GM11168 (cell line): ENCODE results near the gene SFXN3.

ENCODE experiments used
- in situ Hi-C: fragments of 300-500 bp; cut with MboI; formaldehyde crosslinking; loops from one replicate; pipeline ENCODE4 v1.12.0; 2022; ENCODE audit warnings: low sequenced_read_pairs; ENCODE audit not compliant: unreplicated experiment

The SFXN3 gene

DNA sequence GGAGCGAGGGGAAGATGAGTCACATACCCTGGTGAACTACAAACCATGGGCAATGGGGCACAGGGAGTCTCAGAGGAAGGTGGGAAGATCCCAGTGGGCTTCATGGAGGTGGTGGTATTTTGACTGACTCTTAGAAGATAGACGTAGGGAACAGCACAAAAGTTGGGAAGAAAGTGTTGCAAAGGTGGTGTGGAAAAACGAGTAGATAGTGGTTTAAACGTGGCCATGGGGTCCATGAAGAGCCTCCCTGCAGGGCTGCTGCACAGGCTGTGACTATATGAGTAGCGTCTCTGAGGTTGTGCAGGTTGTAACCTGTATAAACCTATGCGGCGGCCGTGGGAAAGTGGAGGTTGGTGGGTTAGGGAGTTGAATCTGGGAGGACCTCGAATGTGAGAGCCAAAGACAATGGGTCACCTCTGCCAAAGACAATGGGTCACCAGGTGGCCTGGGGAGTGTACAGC is 17.6 kb upstream of the SFXN3 start:
- in situ Hi-C loops, result no loop called here

DNA sequence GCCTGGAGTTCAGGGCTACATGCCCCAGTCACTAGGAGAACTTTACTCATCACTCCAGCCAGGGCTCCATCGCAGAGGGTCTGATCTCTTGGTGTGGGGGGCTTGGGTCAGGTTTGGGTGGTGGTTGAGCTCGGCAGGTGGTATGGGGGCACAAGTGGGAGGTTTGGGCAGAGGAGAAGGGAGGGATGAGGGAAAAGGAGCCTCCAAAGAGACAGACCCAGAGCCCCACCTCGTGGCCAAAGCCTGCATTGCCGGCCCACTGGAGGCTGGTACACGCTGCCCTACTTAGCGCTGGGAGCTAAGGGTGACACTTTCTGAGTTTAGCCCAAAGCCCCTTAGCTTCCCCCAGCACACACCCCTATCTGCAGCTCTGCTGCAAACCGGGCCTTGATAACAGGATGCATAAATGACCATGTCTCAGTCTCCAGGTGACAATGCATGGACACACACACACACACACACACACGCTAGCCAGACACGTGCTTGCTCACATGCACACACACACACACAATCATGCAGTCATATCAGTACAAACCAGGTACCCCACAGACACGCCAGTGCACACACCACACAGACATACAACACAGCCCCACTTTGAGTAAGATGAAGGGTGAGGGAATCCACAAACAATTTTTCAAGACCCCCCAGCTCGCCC is 16.7 kb upstream of the SFXN3 start:
- in situ Hi-C loops, result no loop called here

DNA sequence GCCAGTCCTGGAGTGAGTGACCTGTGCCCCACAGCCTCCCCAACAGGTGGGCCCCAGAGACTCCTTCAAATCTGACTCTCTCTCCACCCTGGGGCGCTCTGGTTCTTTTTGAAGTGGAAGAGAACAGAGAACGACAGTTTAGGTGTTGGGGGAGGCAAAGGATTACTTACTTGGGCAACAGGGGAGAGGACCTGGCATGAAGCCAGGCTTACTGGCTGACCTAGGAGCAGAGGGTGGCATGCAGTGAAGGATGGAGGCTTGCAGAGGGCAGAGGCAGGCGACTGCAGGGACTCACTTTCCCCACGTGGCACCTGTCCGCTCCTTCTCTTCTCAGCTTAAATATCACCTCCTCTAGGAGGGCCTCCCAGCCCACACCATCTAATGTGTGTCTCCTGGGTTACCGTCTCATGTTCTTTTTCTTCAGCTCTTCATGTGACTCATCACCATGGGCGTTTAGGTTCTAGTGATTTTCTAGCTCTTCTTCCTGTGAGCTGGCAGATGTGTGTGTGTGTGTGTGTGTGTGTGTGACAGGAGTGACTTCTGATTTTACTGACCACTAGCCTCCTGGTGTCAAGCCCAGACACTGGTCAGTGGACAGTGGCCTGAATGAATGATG is 16.0 kb upstream of the SFXN3 start:
- in situ Hi-C loops, result no loop called here

DNA sequence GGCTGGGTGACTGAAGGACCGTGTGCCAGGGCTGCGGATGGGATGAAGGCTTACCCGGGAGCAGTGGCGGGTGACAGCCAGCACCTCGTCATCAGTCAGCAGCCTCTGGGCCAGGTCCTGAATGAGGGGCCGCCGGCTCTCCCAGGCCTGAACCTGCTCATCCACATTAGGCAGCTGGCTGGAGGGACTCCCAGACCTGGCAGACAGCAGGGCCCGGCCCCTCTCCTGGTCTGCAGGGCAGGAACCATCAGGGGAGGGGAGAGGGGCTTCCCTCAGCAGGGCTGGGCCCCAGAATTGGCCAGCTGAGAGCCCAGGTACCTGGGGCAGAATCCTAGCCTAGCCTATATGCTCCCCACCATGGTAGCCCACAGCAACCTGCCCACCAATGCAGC is 15.5 kb upstream of the SFXN3 start:
- in situ Hi-C loops, result no loop called here

DNA sequence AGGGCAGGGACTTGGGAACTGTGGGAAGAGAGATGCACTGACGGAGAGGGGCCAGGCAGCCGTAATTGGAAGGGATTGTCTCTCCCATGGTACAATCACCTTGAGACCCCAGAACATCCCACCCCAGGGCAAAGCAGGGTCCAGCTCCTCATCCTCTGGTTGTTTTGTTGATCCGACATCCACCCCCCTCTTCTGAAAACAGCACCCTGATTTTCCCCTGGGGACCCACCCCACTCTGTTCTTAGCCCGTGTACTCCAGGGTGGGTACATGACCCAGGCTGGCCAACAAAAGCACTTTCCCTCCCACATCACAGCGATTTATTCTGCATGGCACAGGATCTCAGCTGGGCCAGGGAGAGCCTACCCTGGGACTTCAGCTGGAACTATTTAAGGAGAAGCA is 14.2 kb upstream of the SFXN3 start:
- in situ Hi-C loops, result no loop called here

DNA sequence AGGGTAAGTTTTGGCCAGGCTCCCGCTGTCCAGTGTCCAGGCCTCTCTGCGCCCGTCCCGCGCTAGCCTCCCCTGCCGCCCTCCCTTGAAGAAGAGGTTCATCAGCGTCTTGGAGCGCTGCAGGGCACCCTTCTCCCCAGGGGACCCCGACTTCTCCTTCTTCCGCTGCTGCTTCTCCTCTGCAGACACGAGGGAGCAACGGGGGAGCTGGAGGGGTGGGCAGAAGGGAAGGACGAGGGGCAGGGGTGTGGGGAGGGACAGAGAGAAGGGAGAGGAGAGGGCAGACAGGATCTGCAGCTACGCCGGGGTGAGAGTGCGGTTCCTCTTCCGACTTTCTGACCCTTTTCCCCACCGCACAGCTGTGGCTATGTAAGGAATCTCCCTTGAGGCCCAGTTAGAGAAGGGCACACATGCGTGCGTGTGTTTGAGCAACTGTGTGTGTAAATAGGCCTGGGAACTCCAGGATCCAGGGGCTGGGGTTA is 12.9 kb upstream of the SFXN3 start:
- in situ Hi-C loops, result no loop called here

DNA sequence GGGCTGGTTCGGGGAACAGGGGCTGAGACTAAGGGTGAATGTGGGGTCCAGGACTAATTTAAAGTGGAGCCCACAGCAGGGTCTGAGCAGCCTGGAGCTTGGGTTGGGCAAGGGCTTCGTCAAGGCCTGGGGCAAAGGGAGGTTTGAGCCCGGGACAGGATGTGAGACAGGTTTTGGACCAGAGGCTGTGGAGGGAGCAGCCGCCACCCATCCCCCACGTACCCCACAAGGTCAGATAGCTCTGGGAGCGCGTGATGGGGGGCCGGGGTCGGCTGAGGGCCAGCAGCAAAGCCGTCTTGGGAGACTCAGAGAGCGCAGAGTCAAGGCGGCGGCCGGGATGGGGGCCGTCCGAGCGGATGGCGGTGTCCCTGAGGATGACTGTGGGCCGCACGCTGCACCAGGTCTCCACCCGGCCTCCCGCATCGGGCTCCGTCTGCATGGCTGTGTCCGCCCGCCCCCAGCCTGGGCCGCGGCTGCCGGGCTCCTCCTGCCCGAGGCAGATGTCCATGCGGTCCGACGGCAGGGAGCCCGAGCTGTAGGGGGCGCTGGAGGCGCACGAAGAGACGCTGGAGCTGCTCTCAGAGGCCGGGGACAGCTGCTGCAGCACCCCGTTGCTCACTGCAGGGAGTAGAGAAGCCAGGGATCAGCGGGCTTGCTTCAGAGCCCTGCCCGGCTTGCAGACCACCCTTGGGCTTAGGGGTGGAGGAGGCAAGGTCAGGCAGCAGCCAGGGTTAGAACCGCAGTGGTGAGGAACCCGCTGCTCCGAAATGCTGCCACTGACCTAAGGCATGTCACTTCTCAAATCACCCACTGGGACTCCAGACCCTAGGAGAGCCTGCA is 12.2 kb upstream of the SFXN3 start:
- in situ Hi-C loops, result no loop called here

DNA sequence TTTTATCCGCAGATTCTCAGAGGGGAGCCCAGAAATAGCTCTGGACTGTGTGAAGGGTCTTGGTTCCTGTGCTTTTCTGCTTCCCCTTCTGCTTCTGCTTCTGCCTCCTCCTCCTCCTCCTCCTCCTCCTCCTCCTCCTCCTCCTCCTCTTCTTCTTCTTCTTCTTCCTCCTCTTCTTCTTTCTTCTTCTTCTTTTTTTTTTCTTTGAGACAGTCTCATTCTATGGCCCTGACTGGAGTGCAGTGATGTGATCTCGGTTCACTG is 11.7 kb upstream of the SFXN3 start:
- in situ Hi-C loops, result no loop called here

DNA sequence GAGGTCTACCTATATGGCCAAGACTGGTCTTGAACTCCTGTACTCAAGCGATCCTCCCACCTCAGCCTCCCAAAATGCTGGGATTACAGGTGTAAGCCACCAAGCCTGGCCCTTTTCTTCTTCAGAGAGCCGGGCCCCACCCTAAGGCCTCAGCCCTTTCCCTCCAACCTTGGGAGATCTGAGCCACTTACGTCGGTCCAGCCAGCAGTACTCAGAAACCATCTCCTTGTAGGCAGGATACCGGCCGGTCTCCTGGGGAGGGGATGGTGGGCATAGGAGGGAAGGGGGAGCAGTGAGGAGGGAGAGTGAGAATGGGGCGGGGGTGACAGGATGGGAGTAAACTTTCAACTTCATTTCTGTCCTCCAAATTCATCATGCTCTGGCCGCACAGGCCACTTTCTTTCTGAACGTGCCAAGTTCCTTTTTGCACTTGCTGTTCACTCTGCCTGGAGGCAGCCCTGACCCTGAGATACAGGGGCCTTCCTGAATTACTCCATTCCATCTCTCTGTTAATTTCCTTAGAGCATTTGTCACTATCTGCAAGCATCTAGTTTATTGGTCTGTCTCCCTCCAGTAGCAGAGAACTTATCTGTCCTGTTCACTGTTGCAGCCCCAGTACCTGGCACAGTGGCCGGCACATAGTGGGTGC is 10.5 kb upstream of the SFXN3 start:
- in situ Hi-C loops, result no loop called here

DNA sequence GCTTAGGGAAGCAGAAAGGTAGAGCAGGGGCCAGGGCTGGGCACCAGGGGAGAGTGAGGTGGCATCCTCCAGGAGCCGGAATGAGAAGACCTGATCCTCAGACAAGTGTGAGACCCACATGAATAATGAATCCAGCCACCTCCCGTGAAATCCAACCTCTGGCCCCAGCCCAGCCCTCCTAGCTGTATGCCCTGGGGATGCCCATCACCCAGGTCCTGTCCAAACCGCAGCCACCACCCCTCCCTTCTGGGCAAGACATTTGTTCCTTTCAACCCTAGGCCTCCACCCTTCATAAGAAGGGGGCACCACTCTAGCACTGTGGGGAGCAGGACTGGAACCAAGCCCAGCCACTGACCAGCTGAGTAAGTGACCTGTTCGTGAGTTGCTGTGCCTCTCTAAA is 9.8 kb upstream of the SFXN3 start:
- in situ Hi-C loops, result no loop called here

DNA sequence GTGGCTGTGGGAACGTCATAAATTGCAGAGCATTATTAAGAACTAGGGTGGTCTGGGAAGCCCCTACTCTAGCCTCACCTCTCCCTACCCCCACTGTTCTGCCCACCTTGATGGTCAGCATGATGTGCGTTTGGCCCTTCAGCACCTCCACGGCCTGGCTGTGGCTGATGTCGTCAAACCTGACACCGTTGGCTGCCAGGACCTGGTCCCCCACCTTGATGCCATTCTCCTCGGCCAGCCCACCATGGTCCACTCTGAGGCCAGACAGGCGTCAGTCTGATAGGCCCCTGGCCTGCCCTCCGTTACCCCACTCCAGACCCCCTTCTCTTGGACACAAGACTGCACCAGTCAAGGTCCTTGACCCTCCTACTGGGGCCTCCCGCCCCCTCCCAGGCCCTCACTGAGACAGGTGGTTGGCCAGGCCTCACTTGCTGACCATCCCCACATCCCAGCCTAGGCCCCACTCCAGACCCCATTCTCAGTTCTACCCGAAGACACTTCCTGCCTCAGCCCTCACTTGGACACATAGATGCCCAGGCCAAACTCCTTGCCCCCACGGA is 9.3 kb upstream of the SFXN3 start:
- in situ Hi-C loops, result no loop called here

DNA sequence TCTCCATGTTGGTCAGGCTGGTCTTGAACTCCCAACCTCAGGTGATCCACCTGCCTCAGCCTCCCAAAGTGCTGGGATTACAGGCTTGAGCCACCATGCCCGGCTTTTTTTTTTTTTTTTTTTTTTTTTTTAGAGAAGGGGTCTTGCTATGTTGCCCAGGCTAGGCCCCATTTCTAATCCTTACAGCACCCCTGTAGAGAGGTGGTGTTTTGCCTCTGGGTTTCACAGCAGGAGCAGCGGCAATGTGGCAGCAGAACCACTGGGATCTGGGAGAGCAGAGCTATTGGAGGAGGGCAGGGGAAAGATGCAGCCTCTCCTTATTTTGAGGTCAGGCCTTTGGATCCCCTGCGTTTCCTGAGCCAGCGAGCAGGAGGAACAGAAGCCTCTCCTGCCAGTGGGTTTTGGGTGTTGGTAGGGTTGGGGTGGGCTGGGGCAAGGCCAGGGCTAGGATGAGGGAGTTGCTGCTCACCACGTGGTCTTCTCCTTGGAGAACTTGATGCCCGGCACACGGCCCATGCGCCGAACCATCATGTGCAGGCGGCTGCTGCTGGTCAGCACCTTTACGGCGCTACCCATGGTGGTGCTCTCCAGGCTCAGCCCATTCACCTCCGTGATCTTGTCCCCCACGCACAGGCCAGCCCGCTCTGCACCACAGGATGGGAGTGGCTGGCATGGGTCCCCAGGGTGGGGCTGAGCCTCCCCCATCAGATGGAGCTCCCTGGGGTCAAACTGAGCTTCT is 7.9 kb upstream of the SFXN3 start:
- in situ Hi-C loops, result no loop called here

DNA sequence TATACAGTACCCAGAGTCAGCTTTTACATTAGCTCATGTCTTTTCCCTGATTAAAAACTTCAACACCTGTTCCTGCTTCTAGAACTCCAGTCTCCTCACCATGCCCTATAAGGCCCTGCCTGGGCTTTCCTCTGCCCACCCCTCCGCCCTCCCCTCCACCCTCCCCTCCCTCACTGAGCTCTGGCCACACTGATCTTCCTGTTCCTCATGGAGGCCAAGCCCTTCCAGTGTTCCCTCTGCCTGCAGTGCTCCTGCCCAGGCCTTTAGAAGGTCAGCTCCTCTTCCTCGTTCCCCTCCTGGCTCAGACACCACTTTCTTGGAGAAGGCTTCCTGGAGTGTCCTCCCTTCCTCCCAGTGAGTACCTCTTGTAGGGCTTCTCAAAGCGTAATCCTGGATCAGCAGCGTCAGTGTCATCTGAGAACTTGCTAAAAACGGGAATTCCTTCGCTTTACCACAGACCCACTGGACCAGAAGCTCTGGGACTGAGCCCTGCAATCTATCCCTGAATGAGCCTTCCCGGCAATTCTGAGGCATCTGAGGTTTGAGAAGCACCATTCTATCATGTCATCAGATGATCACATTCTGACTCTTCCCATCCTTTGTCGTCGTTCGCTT is 3.8 kb upstream of the SFXN3 start:
- in situ Hi-C loops, result no loop called here

DNA sequence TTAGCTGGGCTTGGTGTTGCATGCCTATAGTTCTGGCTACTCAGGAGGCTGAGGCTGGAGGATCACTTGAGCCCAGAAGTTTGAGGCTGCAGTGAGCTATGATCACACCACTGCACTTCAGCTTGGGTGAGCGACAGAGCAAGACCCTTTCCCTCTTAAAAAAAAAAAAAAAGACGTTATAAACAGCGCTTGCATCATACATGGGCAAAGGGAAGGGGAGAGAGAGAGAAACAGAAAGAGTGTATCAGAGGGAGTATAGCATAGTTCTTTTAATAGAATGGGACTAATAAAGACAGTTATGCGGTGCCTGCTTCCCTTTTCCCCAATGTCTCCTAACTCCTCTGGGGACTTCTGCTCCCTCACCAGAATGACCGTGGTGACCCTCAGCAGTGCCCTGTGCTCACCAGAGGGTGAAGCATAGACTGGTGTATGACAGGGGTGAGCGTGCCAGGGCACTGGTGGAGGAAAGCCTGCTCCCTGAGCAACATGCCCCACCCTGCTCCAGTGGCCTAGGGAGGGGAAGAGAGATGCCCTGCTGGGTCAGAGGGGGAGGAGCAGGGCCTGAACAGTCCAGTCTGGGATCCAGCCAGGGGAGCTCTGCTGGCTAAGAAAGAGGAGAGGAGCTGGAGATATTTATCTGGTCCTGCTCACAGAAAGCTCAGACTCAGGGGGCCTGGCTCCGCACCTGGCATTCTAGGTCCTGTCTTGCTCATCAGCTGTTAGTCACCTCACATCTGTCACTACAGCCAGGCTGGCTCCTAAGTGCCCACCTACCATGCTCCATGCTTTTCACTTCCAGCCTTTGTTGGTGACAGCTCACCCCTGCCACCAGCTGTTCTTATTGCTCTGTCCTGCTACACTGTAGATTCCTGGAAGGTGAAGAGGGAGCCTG is 2.3 kb upstream of the SFXN3 start:
- in situ Hi-C loops, result no loop called here

DNA sequence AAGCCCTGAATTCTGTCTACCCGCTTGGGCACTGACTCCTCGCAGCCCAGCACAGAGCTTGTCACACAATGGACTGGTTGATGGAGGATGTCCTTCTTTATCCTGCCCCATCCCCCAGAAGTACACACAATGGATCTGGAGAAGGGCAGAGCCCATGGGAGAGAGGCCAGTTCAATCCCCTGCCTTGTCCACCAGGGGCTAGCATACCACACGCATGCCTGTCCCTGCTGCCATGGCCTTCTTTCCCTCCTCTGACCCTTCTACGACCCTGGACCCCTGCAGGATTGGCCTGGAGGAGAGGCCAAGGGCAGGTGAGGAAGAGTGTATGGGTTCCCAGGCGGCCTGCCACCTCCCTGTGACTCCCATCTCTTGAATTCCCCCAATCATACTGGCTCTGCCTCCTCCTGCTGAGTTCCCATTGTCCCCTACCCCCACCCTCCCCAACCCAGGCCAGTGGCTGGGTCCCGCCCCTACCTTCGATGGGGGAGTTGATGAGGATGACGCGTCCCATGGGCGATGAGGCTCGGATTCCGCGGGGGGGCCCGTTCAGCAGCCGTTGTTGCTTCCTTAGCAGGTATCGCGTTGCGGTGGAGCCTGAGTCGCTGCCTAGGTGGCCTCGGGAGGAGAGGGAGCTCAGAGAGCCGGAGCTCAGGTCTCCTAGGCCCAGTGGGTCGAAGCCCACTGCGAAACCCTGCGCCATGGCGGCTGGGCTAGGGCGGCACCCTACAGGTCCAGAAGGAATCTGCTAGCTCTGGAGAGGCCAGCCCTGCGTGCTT is 1.3 kb upstream of the SFXN3 start:
- in situ Hi-C loops, result no loop called here

DNA sequence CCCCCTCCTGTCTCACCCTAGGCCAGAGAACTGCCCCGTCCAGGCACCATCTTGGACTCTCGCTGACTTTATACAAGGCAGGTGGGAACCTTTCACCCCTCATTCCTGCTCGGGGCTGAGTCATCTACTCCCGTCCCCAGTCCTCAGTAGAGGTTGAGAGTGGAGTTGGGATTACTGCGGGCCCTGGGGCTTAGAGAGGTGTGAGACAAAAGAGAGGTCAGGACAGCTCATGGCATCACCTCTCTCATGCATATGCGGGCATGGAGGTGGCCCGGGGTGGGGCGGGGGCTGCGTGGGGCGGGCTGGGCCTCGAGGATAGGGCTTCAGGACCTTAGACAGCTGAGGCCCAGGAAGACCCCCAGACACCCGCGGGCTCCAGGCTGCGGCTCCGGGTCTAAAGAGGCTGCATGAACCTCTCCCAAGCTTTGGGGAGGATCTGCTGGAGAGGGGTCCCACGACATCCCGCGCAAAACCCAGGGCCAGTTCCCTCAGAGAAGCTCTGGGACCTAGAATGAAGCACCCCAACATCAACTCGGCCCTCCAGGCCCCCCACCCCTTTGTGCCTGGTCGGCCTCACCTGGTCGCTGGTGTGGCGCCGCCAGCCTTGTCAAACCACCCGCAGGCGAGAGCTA is 422 bp upstream of the SFXN3 start:
- in situ Hi-C loops, result no loop called here

DNA sequence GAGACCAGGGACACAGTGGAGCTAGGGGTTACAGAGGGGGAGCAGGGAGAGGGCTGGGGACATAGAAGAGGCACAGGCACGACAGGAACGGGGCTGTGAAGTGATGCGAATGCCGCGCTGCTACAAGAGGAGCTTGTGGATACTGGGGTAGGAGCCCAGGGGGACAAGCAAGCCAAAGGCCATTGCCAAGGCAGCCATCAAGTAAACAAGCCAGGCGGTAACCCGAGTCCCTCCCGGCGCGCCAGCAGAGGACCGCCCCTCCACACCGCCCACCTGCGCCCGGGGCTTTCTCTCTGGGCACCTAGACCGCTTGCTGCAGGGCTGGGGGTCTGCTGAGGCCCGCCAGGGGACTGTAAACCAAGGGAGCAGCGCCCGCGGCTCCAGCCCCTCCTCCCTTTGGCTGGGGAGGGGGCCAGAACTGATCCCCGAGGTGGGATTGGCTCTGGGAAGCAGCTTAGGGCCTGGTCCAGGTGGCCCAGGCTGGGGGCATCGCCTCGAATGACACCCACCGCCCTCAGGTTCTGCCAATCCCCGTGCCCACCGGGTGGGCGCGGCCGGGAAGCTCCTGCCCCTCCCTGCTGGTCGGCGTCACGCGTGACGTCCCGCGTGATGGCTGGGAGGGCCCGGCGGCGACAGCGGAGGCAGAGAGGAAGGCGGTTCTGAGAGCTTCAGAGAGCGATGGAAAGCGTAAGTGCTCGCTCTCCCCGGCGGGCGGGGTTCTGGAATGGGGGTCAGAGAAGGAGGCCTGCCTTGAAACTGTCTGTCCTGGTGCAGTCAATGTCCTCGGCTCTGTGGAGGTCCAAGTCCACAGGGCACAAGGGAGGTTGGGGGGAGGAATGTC is 982 bp downstream of the SFXN3 start:
- in situ Hi-C loops, result no loop called here
